Upper lobe of right lung (tissue), 1 donor: Measurements from ENCODE around the gene OR11H7. TPM values are rescaled to one million over a fixed set of nuclear protein-coding genes. Genes with fewer than 3 reads are reported as not detected.
"Not testable (repeated sequence)": the region's sequence is repeated elsewhere in the genome, so short reads cannot be mapped to it uniquely, and the experiment has no call there.

Experiments used
- ATAC-seq: fragments of 200-7000 bp; cut with Tn5 transposase; one replicate; pipeline ENCODE4 v1.9.1; 2020; ENCODE audit warnings: mild to moderate bottlenecking, moderate library complexity
- DNase-seq: peaks from one replicate; pipeline ENCODE4 v3.0.0-alpha.2; 2020
- H3K27ac ChIP-seq: fragments of 200-600 bp; one replicate; pipeline ENCODE4 v1.8.0; 2022
- H3K27me3 ChIP-seq: fragments of 200-600 bp; one replicate; pipeline ENCODE4 v1.8.0; 2022; ENCODE audit warnings: mild to moderate bottlenecking
- H3K36me3 ChIP-seq: fragments of 200-600 bp; one replicate; pipeline ENCODE4 v1.8.0; 2022
- H3K4me1 ChIP-seq: fragments of 200-600 bp; one replicate; pipeline ENCODE4 v1.8.0; 2022
- H3K4me3 ChIP-seq: fragments of 200-600 bp; one replicate; pipeline ENCODE4 v1.8.0; 2022; ENCODE audit warnings: mild to moderate bottlenecking
- H3K9me3 ChIP-seq: fragments of 200-600 bp; one replicate; pipeline ENCODE4 v1.8.0; 2022
- CTCF ChIP-seq: fragments of 200-600 bp; IDR thresholded peaks from one replicate; pipeline ENCODE4 v1.8.0; 2022; ENCODE audit warnings: antibody characterized with exemption
- intact Hi-C: fragments of 100-400 bp; cut with DNase I; formaldehyde crosslinking; loops from one replicate; pipeline ENCODE4 v1.11.0; 2022
- total RNA-seq: library from RNA; stranded (reverse); fragmentation: NEBNext Ultra II Directional; extraction: Animal tissue kit (Norgen Biotek cat#: 25700); gene quantifications from one replicate; pipeline ENCODE4 v1.2.1, GENCODE V29; 2021
- donor health status: DM: no; HTN: yes; CAD: no; lungs with severe emphysema.

The OR11H7 gene
- total RNA-seq, 1 donor from 2014 or later = not detected

- peak; percentile 16 for TF ChIP-seq CTCF
- DNase-seq = no peak
These were observed 19.0 kb downstream of the OR11H7 start for GRCh38 chr14:20247646-20248246.

GRCh38 chr14:20262642-20263128, 33.9 kb downstream of the OR11H7 start:
- DNase-seq = no peak
- no peak for ATAC-seq

More at GRCh38 chr14:20247646-20248246, 19.0 kb downstream of the OR11H7 start:
- no peak overlapping the region for H3K4me3 ChIP-seq
- peak; percentile 36 for ATAC-seq
- no peak overlapping the region for H3K27ac ChIP-seq
- H3K4me1 ChIP-seq = no peaks in the 10 kb centered on the region
- no peaks in the 10 kb centered on the region for H3K36me3 ChIP-seq
- no peaks in the 10 kb centered on the region for H3K9me3 ChIP-seq
- no peaks in the 10 kb centered on the region for H3K27me3 ChIP-seq
- intact Hi-C loops = no loop called here

GRCh38 chr14:20264361-20264760, 35.6 kb downstream of the OR11H7 start:
- intact Hi-C loops, H3K27me3 ChIP-seq, H3K9me3 ChIP-seq, H3K27ac ChIP-seq, H3K4me3 ChIP-seq, DNase-seq, H3K36me3 ChIP-seq, H3K4me1 ChIP-seq, ATAC-seq: not testable (repeated sequence)

More at GRCh38 chr14:20262642-20263128, 33.9 kb downstream of the OR11H7 start:
- intact Hi-C loops = no loop called here
- no peak for TF ChIP-seq CTCF
- no peak overlapping the region for H3K4me3 ChIP-seq
- H3K36me3 ChIP-seq = no peaks in the 10 kb centered on the region
- H3K4me1 ChIP-seq = no peaks in the 10 kb centered on the region
- H3K27ac ChIP-seq = no peak overlapping the region
- H3K9me3 ChIP-seq = no peaks in the 10 kb centered on the region
- no peaks in the 10 kb centered on the region for H3K27me3 ChIP-seq

- intact Hi-C loops = no loop called here
- no peaks in the 10 kb centered on the region for H3K27me3 ChIP-seq
- H3K4me3 ChIP-seq = no peak overlapping the region
- H3K36me3 ChIP-seq = no peaks in the 10 kb centered on the region
- no peak for DNase-seq
- H3K27ac ChIP-seq = no peak overlapping the region
- H3K4me1 ChIP-seq = no peaks in the 10 kb centered on the region
- H3K9me3 ChIP-seq = no peaks in the 10 kb centered on the region
- no peak for ATAC-seq
- no peak for TF ChIP-seq CTCF
These were observed 45.3 kb downstream of the OR11H7 start for GRCh38 chr14:20274062-20274461.

GRCh38 chr14:20277409-20277808, 48.6 kb downstream of the OR11H7 start:
- Histone ChIP-seq H3K9me3 (no peaks in the 10 kb centered on the region), H3K36me3 (no peaks in the 10 kb centered on the region), H3K27me3 (no peaks in the 10 kb centered on the region), H3K4me1 (no peaks in the 10 kb centered on the region), H3K4me3 (no peak overlapping the region), H3K27ac (no peak overlapping the region)
- DNase-seq = no peak
- ATAC-seq = no peak
- TF ChIP-seq CTCF = no peak
- intact Hi-C loops = no loop called here

GRCh38 chr14:20278414-20278813, 49.6 kb downstream of the OR11H7 start:
- no peak overlapping the region for H3K27ac ChIP-seq
- ATAC-seq (no peak), DNase-seq (no peak)
- no peaks in the 10 kb centered on the region for H3K36me3 ChIP-seq
- no peak for TF ChIP-seq CTCF
- no peak overlapping the region for H3K4me3 ChIP-seq
- H3K4me1 ChIP-seq = no peaks in the 10 kb centered on the region
- H3K9me3 ChIP-seq = no peaks in the 10 kb centered on the region
- H3K27me3 ChIP-seq = no peaks in the 10 kb centered on the region
- intact Hi-C loops = no loop called here

GRCh38 chr14:20280265-20280664, 51.5 kb downstream of the OR11H7 start:
- H3K4me1 ChIP-seq, H3K27me3 ChIP-seq, H3K4me3 ChIP-seq, ATAC-seq, DNase-seq, H3K27ac ChIP-seq, H3K36me3 ChIP-seq, H3K9me3 ChIP-seq, intact Hi-C loops: not testable (repeated sequence)
